HepG2 (cell line): ENCODE data around the gene PBOV1. TPM values are rescaled to one million over a fixed set of nuclear protein-coding genes. Genes with fewer than 3 reads are reported as not detected.

Experiments
- ATAC-seq: fragments of 200-7000 bp; cut with Tn5 transposase; 3 replicates; pipeline ENCODE4 v1.9.1; 2020; ENCODE audit warnings: mild to moderate bottlenecking, moderate library complexity
- BruUV-seq: library from RNA; stranded (reverse); fragments of 400-500 nt; replicated peaks from 2 replicates; lab custom pipeline; 2021; lab: Mats Ljungman, UMichigan
- CTCF ChIA-PET: fragments of 300-600 bp; formaldehyde crosslinking; extraction: SDS; loops from one replicate; lab custom pipeline; 2021; ENCODE audit warnings: low total read pairs, inconsistent platforms, low intra/inter-chr PET ratio; lab: Yijun Ruan, JAX
- POLR2A ChIA-PET: fragments of 350-600 bp; sonication (Branson Sonifier 250); formaldehyde crosslinking; loops from one replicate; lab custom pipeline; 2020; ENCODE audit warnings: antibody characterized with exemption, inconsistent platforms; lab: Yijun Ruan, JAX
- DNase-seq: peaks from one replicate; pipeline ENCODE4 v3.0.0-alpha.2; 2015; ENCODE audit warnings: low spot score
- FAIRE-seq: peaks from 3 replicates; lab custom pipeline; 2011; peaks lifted over from hg19 to GRCh38; lab: Jason Lieb, UNC
- H2AFZ ChIP-seq: one replicate; pipeline ENCODE4 v1.6.1; 2011; ENCODE audit warnings: low read length, inconsistent platforms
- H3K27ac ChIP-seq: fragments of 300-600 bp; 3 replicates; pipeline ENCODE4 v1.8.0; 2011; ENCODE audit warnings: mixed run types, mild to moderate bottlenecking, mixed read lengths, low read length, inconsistent platforms; ENCODE audit not compliant: insufficient read depth; ENCODE audit errors: extremely low read length
- H3K27me3 ChIP-seq, 2 experiments: fragments of 200-600 bp in 1 of 2; 2 replicates in 1 of 2; 3 replicates in 1 of 2; pipeline versions ENCODE4 v1.6.0 to v1.8.0; 2011; ENCODE audit warnings: low read length in 2 of 2, mild to moderate bottlenecking in 2 of 2, moderate library complexity in 2 of 2, inconsistent platforms in 1 of 2; ENCODE audit not compliant: insufficient read depth in 2 of 2, control insufficient read depth in 1 of 2
- H3K36me3 ChIP-seq, 2 experiments: fragments of 200-600 bp in 1 of 2; replicated peaks in 1 of 2; 2 replicates in 1 of 2; 3 replicates in 1 of 2; pipeline versions ENCODE4 v1.5.1 to v1.8.0; 2011; ENCODE audit warnings: low read length in 2 of 2, inconsistent platforms in 1 of 2; ENCODE audit not compliant: insufficient read depth in 2 of 2, control insufficient read depth in 1 of 2
- H3K4me1 ChIP-seq: 2 replicates; pipeline ENCODE4 v1.5.1; 2012; ENCODE audit warnings: low read length, inconsistent platforms; ENCODE audit not compliant: insufficient read depth
- H3K4me2 ChIP-seq: 2 replicates; pipeline ENCODE4 v1.6.0; 2011; ENCODE audit warnings: low read depth, low read length, inconsistent platforms
- H3K4me3 ChIP-seq, 3 experiments: fragments of 200-600 bp in 1 of 3; sonication (generic), shearing (Covaris generic) in 1 of 3; replicated peaks in 1 of 3; 2 replicates each; pipeline ENCODE4 v1.5.1; 2011 to 2016; ENCODE audit warnings: low read length in 3 of 3, inconsistent platforms in 2 of 3, low read depth in 2 of 3, mild to moderate bottlenecking in 2 of 3, control low read depth in 1 of 3, mixed read lengths in 1 of 3; ENCODE audit not compliant: insufficient read depth in 1 of 3
- H3K79me2 ChIP-seq: one replicate; pipeline ENCODE4 v1.6.1; 2011; ENCODE audit warnings: low read length, inconsistent platforms; ENCODE audit not compliant: insufficient read depth
- H3K9ac ChIP-seq: 2 replicates; pipeline ENCODE4 v1.6.0; 2011; ENCODE audit warnings: mild to moderate bottlenecking, low read depth, low read length, inconsistent platforms; ENCODE audit not compliant: insufficient read depth
- H3K9me3 ChIP-seq: 2 replicates; pipeline ENCODE4 v1.5.1; 2012; ENCODE audit warnings: mild to moderate bottlenecking, low read length
- H4K20me1 ChIP-seq: 2 replicates; pipeline ENCODE4 v1.6.0; 2011; ENCODE audit warnings: inconsistent platforms, mild to moderate bottlenecking, low read length, moderate library complexity; ENCODE audit not compliant: insufficient read depth
- CHCHD3 ChIP-seq: sonication (generic); formaldehyde crosslinking; IDR thresholded peaks from 2 replicates; pipeline ENCODE4 v1.8.0; 2022; ENCODE audit warnings: mild to moderate bottlenecking, missing genetic modification reagents, moderate library complexity
- FOXP1 ChIP-seq, 2 experiments: fragments of 450-650 bp in 1 of 2; IDR thresholded peaks; 2 replicates each; pipeline ENCODE4 v1.6.1; 2017 to 2018; ENCODE audit warnings: antibody characterized with exemption in 1 of 2
- HNRNPL ChIP-seq: fragments of 200-400 bp; formaldehyde crosslinking; IDR thresholded peaks from 2 replicates; pipeline ENCODE4 v1.6.1; 2017; ENCODE audit warnings: mild to moderate bottlenecking, low read depth, low read length
- MAF1 ChIP-seq: sonication (generic); formaldehyde crosslinking; IDR thresholded peaks from 2 replicates; pipeline ENCODE4 v1.5.0; 2020; ENCODE audit warnings: missing genetic modification reagents, borderline replicate concordance
- NAIF1 ChIP-seq: sonication (generic); formaldehyde crosslinking; IDR thresholded peaks from 2 replicates; pipeline ENCODE4 v1.5.0; 2020; ENCODE audit warnings: mild to moderate bottlenecking, missing genetic modification reagents, borderline replicate concordance
- PAWR ChIP-seq: sonication (generic); formaldehyde crosslinking; IDR thresholded peaks from 2 replicates; pipeline ENCODE4 v1.4.0; 2020; ENCODE audit warnings: missing genetic modification reagents, mild to moderate bottlenecking, borderline replicate concordance
- RAD21 ChIP-seq: fragments of 450-650 bp; formaldehyde crosslinking; IDR thresholded peaks from 2 replicates; pipeline ENCODE4 v1.5.0; 2020; ENCODE audit warnings: mild to moderate bottlenecking
- SP1 ChIP-seq, 2 experiments: fragments of 450-650 bp in 1 of 2; sonication (generic) in 1 of 2; formaldehyde crosslinking in 1 of 2; IDR thresholded peaks; 2 replicates each; pipeline versions ENCODE4 v1.4.0 to v1.6.1; 2016 to 2020; ENCODE audit warnings: missing genetic modification reagents in 1 of 2
- TBL1XR1 ChIP-seq: fragments of 150-350 bp; IDR thresholded peaks from 2 replicates; pipeline ENCODE4 v1.6.1; 2014; ENCODE audit warnings: borderline replicate concordance, low read length; ENCODE audit not compliant: partially characterized antibody
- TBX2 ChIP-seq: sonication (generic); formaldehyde crosslinking; IDR thresholded peaks from 2 replicates; pipeline ENCODE4 v1.5.0; 2020; ENCODE audit warnings: missing genetic modification reagents, mild to moderate bottlenecking, borderline replicate concordance
- TGIF2 ChIP-seq: IDR thresholded peaks from 2 replicates; pipeline ENCODE4 v1.6.1; 2016; ENCODE audit warnings: control low read depth, missing compliant biosample characterization
- ZBTB26 ChIP-seq: IDR thresholded peaks from 2 replicates; pipeline ENCODE4 v1.6.1; 2016; ENCODE audit warnings: missing compliant biosample characterization, missing genetic modification reagents, borderline replicate concordance
- ZBTB7A ChIP-seq: sonication (generic); formaldehyde crosslinking; IDR thresholded peaks from 2 replicates; pipeline ENCODE4 v1.8.0; 2022; ENCODE audit warnings: mild to moderate bottlenecking, missing genetic modification reagents
- ZNF101 ChIP-seq: sonication (generic); formaldehyde crosslinking; IDR thresholded peaks from 2 replicates; pipeline ENCODE4 v1.4.0; 2020; ENCODE audit warnings: mild to moderate bottlenecking, low read depth, missing genetic modification reagents, borderline replicate concordance
- ZNF136 ChIP-seq: sonication (generic); formaldehyde crosslinking; IDR thresholded peaks from 2 replicates; pipeline ENCODE4 v1.8.1; 2022; ENCODE audit warnings: low read depth, mild to moderate bottlenecking, moderate library complexity, missing genetic modification reagents
- ZNF143 ChIP-seq: sonication (generic); formaldehyde crosslinking; IDR thresholded peaks from 2 replicates; pipeline ENCODE4 v1.4.0; 2020; ENCODE audit warnings: missing genetic modification reagents
- ZNF329 ChIP-seq: sonication (generic); formaldehyde crosslinking; IDR thresholded peaks from 2 replicates; pipeline ENCODE4 v1.9.0; 2021; ENCODE audit warnings: low read depth, mild to moderate bottlenecking, missing genetic modification reagents
- ZNF543 ChIP-seq: sonication (generic); formaldehyde crosslinking; IDR thresholded peaks from 2 replicates; pipeline ENCODE4 v1.4.0; 2020; ENCODE audit warnings: mild to moderate bottlenecking, missing genetic modification reagents
- ZNF703 ChIP-seq: sonication (generic); formaldehyde crosslinking; IDR thresholded peaks from 2 replicates; pipeline ENCODE4 v1.5.1; 2020; ENCODE audit warnings: missing genetic modification reagents, mild to moderate bottlenecking, moderate library complexity, borderline replicate concordance
- ZNF713 ChIP-seq: sonication (generic); formaldehyde crosslinking; IDR thresholded peaks from 2 replicates; pipeline ENCODE4 v1.4.0; 2020; ENCODE audit warnings: mild to moderate bottlenecking, missing genetic modification reagents
- WGBS: methylation state at CpG from one replicate; pipeline ENCODE4 v1.1.6; 2017; ENCODE audit warnings: low lambda C conversion rate; 5-methylcytosine and 5-hydroxymethylcytosine counted together
- in situ Hi-C: cut with HindIII; loops from 2 replicates; pipeline ENCODE4 v1.10.0; 2017; ENCODE audit warnings: low pct_unique_long_range_greater_than_20kb; ENCODE audit not compliant: extremely low pct_ligation_motif_present
- intact Hi-C: fragments of 100-400 bp; cut with micrococcal nuclease; formaldehyde crosslinking; loops from one replicate; pipeline ENCODE4 v1.10.0; 2022; ENCODE audit not compliant: unreplicated experiment
- polyA plus RNA-seq, 8 experiments: library from polyadenylated mRNA; depleted of rRNA in 3 of 8; stranded (reverse) in 7 of 8; unstranded in 1 of 8; fragments of >200 nt; fragmentation: Illumina TruSeq in 4 of 8; extraction: Trizol in 4 of 8; gene quantifications; 2 replicates each; pipeline versions ENCODE4 v1.2.1 to v1.2.3, GENCODE V29; 2011 to 2016; ENCODE audit warnings: low read depth in 4 of 8, missing spikeins in 1 of 8, mixed read lengths in 1 of 8; ENCODE audit not compliant: insufficient read depth in 1 of 8
- total RNA-seq, 5 experiments: library from RNA; depleted of rRNA; stranded (reverse); fragments of >200 nt; fragmentation: Illumina TruSeq; extraction: Trizol; gene quantifications; 2 replicates each; pipeline ENCODE4 v1.2.3, GENCODE V29; 2016; ENCODE audit warnings: low read depth in 1 of 5
- TF ChIP-seq, protein P1 (sequence below): sonication (generic); formaldehyde crosslinking; IDR thresholded peaks from 2 replicates; pipeline ENCODE4 v1.4.0; 2020; ENCODE audit warnings: missing genetic modification reagents
- TF ChIP-seq, protein P2 (sequence below): sonication (generic); formaldehyde crosslinking; IDR thresholded peaks from 2 replicates; pipeline ENCODE4 v1.4.0; 2020; ENCODE audit warnings: missing genetic modification reagents

The PBOV1 gene
- total and polyA plus RNA-seq, 2 of the 13 experiments (the other 11 are each of a cell fraction or from before 2014, with no cell fraction given): not detected

- TF ChIP-seq ZNF143 (CRISPR knock-in tag) (no peak), PAWR (no peak), ZNF703 (no peak), RAD21 (CRISPR knock-in tag) (no peak), ZBTB26 (CRISPR knock-in tag) (no peak), ZNF136 (CRISPR knock-in tag) (no peak)
Measured at GRCh38 chr6:138197570-138197969, 20.7 kb downstream of the PBOV1 start (continued).

GRCh38 chr6:138196122-138196738, 22.1 kb downstream of the PBOV1 start:
- Histone ChIP-seq H2AFZ (no peak overlapping the region), H3K9me3 (no peaks in the 10 kb centered on the region), H3K4me3 (no peak overlapping the region), H4K20me1 (no peaks in the 10 kb centered on the region), H3K79me2 (no peaks in the 10 kb centered on the region), H3K9ac (no peak overlapping the region), H3K36me3 (no peaks in the 10 kb centered on the region), H3K4me1 (no peaks in the 10 kb centered on the region), H3K4me2 (no peak overlapping the region), H3K27me3 (no peaks in the 10 kb centered on the region), H3K27ac (no peak overlapping the region)
- in situ Hi-C loops: no loop called here
- intact Hi-C loops: no loop called here
- CTCF ChIA-PET: no interaction called here
- ATAC-seq (no peak), DNase-seq (no peak), FAIRE-seq (no peak)
- BruUV-seq: no TSS peak
- POLR2A ChIA-PET: no interaction called here
- WGBS: 65% methylated on average over 3 of the region's 3 CpGs
- TF ChIP-seq SP1 (IDR thresholded peaks at IDR 0.05) (no peak), SP1 (CRISPR knock-in tag; IDR thresholded peaks at IDR 0.05) (no peak), CHCHD3 (no peak), HNRNPL (no peak), ZBTB7A (CRISPR knock-in tag) (no peak), ZNF713 (CRISPR knock-in tag) (no peak), ZNF101 (CRISPR knock-in tag) (no peak), TBX2 (CRISPR knock-in tag) (no peak), FOXP1 (IDR thresholded peaks at IDR 0.05) (no peak), FOXP1 (CRISPR knock-in tag; IDR thresholded peaks at IDR 0.05) (no peak), TGIF2 (CRISPR knock-in tag) (no peak), ZNF543 (CRISPR knock-in tag) (no peak), NAIF1 (no peak), ZNF329 (no peak), TBL1XR1 (no peak), MAF1 (CRISPR knock-in tag) (no peak)
- TF ChIP-seq, protein P1, sequence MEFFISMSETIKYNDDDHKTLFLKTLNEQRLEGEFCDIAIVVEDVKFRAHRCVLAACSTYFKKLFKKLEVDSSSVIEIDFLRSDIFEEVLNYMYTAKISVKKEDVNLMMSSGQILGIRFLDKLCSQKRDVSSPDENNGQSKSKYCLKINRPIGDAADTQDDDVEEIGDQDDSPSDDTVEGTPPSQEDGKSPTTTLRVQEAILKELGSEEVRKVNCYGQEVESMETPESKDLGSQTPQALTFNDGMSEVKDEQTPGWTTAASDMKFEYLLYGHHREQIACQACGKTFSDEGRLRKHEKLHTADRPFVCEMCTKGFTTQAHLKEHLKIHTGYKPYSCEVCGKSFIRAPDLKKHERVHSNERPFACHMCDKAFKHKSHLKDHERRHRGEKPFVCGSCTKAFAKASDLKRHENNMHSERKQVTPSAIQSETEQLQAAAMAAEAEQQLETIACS: no peak
- TF ChIP-seq, protein P2, sequence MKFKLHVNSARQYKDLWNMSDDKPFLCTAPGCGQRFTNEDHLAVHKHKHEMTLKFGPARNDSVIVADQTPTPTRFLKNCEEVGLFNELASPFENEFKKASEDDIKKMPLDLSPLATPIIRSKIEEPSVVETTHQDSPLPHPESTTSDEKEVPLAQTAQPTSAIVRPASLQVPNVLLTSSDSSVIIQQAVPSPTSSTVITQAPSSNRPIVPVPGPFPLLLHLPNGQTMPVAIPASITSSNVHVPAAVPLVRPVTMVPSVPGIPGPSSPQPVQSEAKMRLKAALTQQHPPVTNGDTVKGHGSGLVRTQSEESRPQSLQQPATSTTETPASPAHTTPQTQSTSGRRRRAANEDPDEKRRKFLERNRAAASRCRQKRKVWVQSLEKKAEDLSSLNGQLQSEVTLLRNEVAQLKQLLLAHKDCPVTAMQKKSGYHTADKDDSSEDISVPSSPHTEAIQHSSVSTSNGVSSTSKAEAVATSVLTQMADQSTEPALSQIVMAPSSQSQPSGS: no peak
